Measurements from ENCODE around the gene USP12. TPM values are rescaled to one million over a fixed set of nuclear protein-coding genes. Genes with fewer than 3 reads are reported as not detected.

Gene USP12
- total and polyA plus RNA-seq, 10 donors = 13.3 to 37.3 (median 28.3) TPM

DNA sequence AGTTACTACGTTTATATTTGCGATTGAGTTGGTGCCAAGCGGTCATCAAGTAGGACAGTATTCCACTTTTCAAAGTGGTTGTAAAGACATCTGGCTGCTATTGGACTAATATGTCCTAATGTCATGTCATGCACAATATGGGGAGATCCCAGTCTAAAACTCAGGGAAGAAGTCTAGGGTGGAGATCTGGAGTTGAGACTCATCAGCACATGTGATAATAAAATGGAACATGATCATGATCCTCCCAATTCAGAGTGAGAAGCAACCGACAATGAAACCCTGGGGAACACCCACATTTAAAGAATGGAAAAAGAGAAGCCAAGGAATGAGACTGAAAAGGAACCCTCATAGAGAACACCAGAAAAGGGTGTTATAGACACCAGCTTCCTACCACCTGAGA is 80.2 kb downstream of the USP12 start:
- Histone ChIP-seq H3K27me3 (replicated peaks in 1 of 7) (no peaks in the 10 kb centered on the region), H3K9me3 (no peaks in the 10 kb centered on the region), H3K4me3 (no peak overlapping the region), H3K4me1 (no peaks in the 10 kb centered on the region), H3K27ac (no peak overlapping the region), H3K36me3 (peaks cover 0 to 94% (median 24%) of the 10 kb centered on the region in 6 donors)
- 95 to 99% (median 97%) methylated on average over 4 of the region's 4 CpGs for WGBS, 5 donors
- TF ChIP-seq POLR2A (IDR thresholded peaks at IDR 0.05) = no peak
- TF ChIP-seq, protein P1, sequence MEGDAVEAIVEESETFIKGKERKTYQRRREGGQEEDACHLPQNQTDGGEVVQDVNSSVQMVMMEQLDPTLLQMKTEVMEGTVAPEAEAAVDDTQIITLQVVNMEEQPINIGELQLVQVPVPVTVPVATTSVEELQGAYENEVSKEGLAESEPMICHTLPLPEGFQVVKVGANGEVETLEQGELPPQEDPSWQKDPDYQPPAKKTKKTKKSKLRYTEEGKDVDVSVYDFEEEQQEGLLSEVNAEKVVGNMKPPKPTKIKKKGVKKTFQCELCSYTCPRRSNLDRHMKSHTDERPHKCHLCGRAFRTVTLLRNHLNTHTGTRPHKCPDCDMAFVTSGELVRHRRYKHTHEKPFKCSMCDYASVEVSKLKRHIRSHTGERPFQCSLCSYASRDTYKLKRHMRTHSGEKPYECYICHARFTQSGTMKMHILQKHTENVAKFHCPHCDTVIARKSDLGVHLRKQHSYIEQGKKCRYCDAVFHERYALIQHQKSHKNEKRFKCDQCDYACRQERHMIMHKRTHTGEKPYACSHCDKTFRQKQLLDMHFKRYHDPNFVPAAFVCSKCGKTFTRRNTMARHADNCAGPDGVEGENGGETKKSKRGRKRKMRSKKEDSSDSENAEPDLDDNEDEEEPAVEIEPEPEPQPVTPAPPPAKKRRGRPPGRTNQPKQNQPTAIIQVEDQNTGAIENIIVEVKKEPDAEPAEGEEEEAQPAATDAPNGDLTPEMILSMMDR (IDR thresholded peaks at IDR 0.05 in 8 of 11, conservative IDR thresholded peaks at IDR 0.05 in 3 of 11) = no peak
- intact Hi-C loops (cut with DNase I; ENCODE audit: low total_unique reads) = no loop called here
- no peak for DNase-seq

- no peaks in the 10 kb centered on the region for H3K9me3 ChIP-seq
- TF ChIP-seq POLR2AphosphoS5 (IDR thresholded peaks at IDR 0.05) (no peak), POLR2A (IDR thresholded peaks at IDR 0.05) (no peak)
- TF ChIP-seq, protein P1 (IDR thresholded peaks at IDR 0.05 in 8 of 11, conservative IDR thresholded peaks at IDR 0.05 in 3 of 11) = no peak
- intact Hi-C loops (cut with DNase I; ENCODE audit: low total_unique reads) = no loop called here
- no peaks in the 10 kb centered on the region for H3K4me1 ChIP-seq
- H3K4me3 ChIP-seq = no peak overlapping the region
- H3K27ac ChIP-seq = no peak overlapping the region
- no peak for DNase-seq
- H3K36me3 ChIP-seq = peaks cover 0 to 88% (median 19%) of the 10 kb centered on the region in 6 donors
- H3K27me3 ChIP-seq (replicated peaks in 1 of 7) = no peaks in the 10 kb centered on the region
- WGBS, 5 donors = 94 to 98% (median 95%) methylated on average over 3 of the region's 3 CpGs
These were observed 83.0 kb downstream of the USP12 start for GRCh38 chr13:27088619-27089018.

DNA sequence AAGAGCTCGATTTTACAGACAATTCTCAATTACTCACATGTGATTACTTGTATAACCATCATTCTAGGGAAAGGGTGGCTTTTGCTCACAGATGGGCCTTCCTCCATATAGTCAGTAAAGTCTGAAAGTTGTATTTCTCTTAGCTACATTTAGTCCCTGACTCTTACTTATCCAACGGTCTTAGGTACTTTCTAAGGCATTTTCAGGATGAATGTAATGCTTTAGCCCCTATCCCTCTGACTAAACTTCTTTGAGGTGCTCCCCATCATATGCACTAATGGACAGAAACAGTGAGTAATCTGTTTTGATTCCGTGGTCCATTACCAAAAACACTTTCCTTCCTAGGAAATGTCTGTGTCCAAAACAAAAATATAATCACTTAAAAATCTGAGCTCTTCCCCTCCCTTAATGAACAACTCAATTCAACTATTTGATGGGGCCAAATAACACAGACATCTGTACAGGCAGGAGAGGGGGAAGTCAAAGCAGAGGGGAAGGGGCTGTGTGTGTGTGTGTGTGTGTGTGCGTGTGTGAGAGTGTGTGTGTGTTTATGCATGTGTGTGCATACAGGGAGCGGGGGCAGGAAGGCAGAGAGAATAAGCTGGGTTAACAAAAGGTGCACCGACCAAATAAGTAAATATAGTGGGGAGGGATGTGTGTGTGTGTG is 84.9 kb downstream of the USP12 start:
- intact Hi-C loops (cut with DNase I; ENCODE audit: low total_unique reads) = no loop called here
- Histone ChIP-seq H3K9me3 (no peaks in the 10 kb centered on the region), H3K27me3 (replicated peaks in 1 of 7) (no peaks in the 10 kb centered on the region), H3K4me1 (no peaks in the 10 kb centered on the region), H3K4me3 (no peak overlapping the region), H3K27ac (no peak overlapping the region), H3K36me3 (peaks cover 0 to 89% (median 21%) of the 10 kb centered on the region in 6 donors)
- TF ChIP-seq POLR2A (IDR thresholded peaks at IDR 0.05) (no peak), POLR2AphosphoS5 (IDR thresholded peaks at IDR 0.05) (no peak)
- TF ChIP-seq, protein P1 (IDR thresholded peaks at IDR 0.05 in 8 of 11, conservative IDR thresholded peaks at IDR 0.05 in 3 of 11) = no peak
- DNase-seq = no peak
- WGBS, 5 donors = 78 to 93% (median 91%) methylated on average over 6 of the region's 6 CpGs

- Histone ChIP-seq H3K4me1 (peaks cover 0 to 22% (median 0%) of the 10 kb centered on the region in 6 donors), H3K36me3 (peaks cover 0 to 79% (median 16%) of the 10 kb centered on the region in 6 donors), H3K27me3 (replicated peaks in 1 of 7) (no peaks in the 10 kb centered on the region), H3K4me3 (no peak overlapping the region), H3K27ac (no peak overlapping the region), H3K9me3 (no peaks in the 10 kb centered on the region)
- no peak for DNase-seq
- intact Hi-C loops (cut with DNase I; ENCODE audit: low total_unique reads) = no loop called here
- 52 to 83% (median 70%) methylated on average over 4 of the region's 4 CpGs for WGBS, 5 donors
- TF ChIP-seq POLR2AphosphoS5 (IDR thresholded peaks at IDR 0.05) (no peak), POLR2A (IDR thresholded peaks at IDR 0.05) (no peak)
- TF ChIP-seq, protein P1 (IDR thresholded peaks at IDR 0.05 in 8 of 11, conservative IDR thresholded peaks at IDR 0.05 in 3 of 11) = no peak
These were observed 88.4 kb downstream of the USP12 start for GRCh38 chr13:27083183-27083582.
